Measurements from ENCODE around the gene TET1.
"Not testable (repeated sequence)": the region's sequence is repeated elsewhere in the genome, so short reads cannot be mapped to it uniquely, and the experiment has no call there.

Gene TET1

DNA sequence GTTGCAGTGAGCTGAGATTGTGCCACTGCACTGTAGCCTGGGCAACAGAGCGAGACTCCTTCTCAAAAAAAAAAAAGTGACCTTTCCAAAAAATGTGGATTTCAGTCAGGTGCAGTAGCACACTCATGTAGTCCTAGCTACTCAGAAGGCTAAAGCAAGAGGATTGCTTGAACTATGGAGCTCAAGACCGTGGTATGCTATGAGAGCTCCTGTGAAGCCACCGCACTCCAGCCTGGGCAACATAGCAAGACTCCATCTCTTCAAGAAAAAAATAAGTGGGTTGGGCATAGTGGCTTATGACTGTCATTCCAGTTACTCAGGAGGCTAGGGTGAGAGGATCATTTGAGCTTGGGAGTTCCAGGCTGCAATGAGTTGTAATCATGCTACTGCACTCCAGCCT lies 51.1 kb downstream of the TET1 start:
- TF ChIP-seq, protein P1, sequence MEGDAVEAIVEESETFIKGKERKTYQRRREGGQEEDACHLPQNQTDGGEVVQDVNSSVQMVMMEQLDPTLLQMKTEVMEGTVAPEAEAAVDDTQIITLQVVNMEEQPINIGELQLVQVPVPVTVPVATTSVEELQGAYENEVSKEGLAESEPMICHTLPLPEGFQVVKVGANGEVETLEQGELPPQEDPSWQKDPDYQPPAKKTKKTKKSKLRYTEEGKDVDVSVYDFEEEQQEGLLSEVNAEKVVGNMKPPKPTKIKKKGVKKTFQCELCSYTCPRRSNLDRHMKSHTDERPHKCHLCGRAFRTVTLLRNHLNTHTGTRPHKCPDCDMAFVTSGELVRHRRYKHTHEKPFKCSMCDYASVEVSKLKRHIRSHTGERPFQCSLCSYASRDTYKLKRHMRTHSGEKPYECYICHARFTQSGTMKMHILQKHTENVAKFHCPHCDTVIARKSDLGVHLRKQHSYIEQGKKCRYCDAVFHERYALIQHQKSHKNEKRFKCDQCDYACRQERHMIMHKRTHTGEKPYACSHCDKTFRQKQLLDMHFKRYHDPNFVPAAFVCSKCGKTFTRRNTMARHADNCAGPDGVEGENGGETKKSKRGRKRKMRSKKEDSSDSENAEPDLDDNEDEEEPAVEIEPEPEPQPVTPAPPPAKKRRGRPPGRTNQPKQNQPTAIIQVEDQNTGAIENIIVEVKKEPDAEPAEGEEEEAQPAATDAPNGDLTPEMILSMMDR (IDR thresholded peaks at IDR 0.05; ENCODE audit: borderline replicate concordance, insufficient read depth, low read depth, low read length) = no peak
- no peak overlapping the region for H3K4me3 ChIP-seq (ENCODE audit: low read depth, low read length)

DNA sequence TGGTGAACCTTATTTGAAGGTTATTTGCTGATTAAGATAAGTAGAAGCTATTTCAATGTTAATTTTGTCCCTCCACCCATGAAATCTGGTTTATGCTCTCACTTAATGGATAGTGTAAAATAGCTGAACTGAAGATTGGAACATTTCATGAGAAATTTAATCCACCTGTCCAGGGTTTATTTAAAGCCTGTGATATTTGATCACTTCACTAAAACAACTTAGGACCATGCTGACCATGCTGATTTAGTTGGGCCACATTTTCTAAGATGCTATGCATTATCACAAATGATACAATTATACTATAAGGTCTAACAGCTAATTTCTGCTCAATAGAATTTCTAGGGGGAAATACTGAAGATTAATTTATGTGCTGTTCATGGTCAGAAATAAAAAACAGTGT lies 53.8 kb downstream of the TET1 start:
- not testable (repeated sequence) for H3K4me3 ChIP-seq (ENCODE audit: low read depth, low read length)

DNA sequence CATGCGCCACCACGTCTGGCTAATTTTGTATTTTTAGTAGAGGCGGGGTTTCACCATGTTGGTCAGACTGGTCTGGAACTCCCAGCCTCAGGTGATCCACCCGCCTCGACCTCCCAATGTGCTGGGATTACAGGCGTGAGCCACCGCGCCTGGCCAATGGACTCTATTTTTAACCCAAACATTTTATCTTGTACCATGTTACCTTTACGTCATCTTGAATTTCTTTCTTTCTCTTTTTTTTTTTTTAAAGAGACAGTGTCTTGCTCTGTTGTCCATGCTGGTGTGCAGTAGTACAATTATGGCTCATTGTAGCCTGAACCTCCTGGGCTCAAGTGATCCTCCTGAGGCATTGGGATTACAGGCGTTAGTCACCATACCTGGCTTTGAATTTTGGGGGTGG lies 57.6 kb downstream of the TET1 start:
- not testable (repeated sequence) for H3K4me3 ChIP-seq (ENCODE audit: low read depth, low read length)

DNA sequence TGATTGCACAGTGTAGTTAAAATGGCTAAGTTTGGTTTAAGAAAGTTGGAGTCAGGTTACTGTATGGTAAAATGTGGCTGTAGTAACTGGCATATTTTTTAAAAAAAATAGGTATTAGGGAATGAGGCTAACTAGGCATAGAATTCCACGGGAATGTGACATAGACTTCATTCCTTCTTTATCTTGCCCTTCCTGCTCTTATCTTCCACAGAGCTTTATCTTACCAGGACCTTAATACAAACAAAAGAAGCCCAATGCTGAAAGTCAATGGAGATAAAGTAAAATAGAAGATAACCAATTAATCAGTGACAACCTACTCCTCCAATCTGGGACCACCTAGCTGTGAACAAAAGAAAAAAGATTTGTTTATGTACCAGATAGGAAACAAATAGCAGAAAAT lies 58.1 kb downstream of the TET1 start:
- no peak overlapping the region for H3K4me3 ChIP-seq (ENCODE audit: low read depth, low read length)
- TF ChIP-seq, protein P1 (IDR thresholded peaks at IDR 0.05; ENCODE audit: borderline replicate concordance, insufficient read depth, low read depth, low read length) = no peak

DNA sequence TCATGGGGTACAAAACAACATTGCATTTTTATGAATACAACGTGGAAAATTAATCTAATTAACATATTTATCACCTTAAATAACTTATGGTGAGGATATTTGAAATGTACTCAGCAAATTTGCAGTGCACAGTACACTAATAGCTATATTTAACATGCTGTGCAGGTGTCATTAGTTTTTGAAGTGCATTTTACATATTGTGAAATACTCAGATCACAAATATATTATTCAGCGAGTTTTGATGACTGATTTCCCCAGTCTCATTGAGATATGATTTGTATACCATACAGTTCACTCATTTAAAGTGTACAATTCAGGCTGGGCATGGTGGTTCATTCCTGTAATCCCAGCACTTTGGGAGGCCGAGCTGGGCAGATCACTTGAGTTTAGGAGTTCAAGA lies 59.5 kb downstream of the TET1 start:
- no peak overlapping the region for H3K4me3 ChIP-seq (ENCODE audit: low read depth, low read length)
- TF ChIP-seq, protein P1 (IDR thresholded peaks at IDR 0.05; ENCODE audit: borderline replicate concordance, insufficient read depth, low read depth, low read length) = no peak

DNA sequence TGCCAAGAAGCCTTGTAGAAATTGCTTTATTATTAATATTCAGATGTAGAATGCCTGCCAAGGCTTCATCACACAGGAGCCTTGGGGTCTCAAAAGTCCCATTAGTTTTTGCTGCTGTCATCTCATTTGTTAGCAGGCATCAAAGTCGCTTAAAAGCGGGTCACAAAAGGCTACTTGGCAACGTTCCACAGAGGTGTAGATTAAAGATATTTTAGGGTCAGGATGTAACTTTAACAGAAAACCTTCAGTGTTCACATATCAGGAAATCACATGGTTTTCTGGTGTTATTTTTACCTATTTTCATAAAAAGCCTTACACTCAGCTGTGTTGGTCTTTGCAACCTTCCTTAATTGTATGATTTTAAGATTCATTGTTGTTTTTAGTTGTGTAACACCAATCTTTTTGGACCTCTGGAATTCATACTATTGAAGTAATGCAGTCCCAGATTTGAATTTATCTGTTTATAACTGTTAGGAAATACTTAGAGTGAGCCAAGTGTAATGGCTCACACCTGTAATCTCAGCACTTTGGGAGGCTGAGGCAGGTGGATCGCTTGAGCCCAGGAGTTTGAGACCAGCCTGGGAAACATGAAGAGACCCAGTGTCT lies 65.3 kb downstream of the TET1 start:
- TF ChIP-seq, protein P1 (IDR thresholded peaks at IDR 0.05; ENCODE audit: borderline replicate concordance, insufficient read depth, low read depth, low read length) = no peak
- peak overlapping the region; percentile 16 for H3K4me3 ChIP-seq (ENCODE audit: low read depth, low read length)

DNA sequence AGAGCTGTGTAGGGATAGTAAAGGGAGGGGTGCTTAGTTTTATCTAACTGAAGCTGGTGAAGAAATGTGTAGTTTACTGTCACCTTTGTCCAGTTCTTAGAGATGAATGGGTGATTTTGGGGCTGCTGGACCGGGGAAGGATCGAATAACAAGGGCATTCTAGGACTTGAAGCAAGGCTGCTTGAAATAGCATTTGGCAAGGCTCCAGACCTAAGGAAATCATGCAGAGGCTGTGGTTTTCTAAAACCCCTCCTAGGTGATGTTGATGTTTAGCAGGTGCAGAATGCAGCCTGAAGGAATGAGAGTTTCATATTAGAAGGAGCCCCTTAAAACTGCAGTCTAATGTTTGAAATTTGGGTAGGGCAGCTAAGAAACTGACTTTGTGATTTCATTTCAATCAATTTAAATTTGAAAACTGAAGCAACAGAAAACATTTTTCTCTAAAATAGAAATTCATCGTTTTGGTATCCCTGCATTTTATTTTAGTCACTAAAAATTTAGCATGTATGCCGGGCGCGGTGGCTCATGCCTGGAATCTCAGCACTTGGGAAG lies 68.5 kb downstream of the TET1 start:
- TF ChIP-seq, protein P1 (IDR thresholded peaks at IDR 0.05; ENCODE audit: borderline replicate concordance, insufficient read depth, low read depth, low read length) = no peak
- H3K4me3 ChIP-seq (ENCODE audit: low read depth, low read length) = no peak overlapping the region

DNA sequence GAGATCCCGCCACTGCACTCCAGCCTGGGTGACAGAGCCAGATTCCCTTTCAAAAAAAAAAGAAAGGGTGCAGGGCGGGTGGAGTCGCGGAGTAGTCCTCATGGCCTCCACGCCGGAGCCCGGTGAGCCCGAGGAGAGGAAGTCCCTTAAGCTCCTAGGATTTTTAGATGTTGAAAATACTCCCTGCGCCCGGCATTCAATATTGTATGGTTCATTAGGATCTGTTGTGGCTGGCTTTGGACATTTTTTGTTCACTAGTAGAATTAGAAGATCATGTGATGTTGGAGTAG lies 72.1 kb downstream of the TET1 start:
- not testable (repeated sequence) for H3K4me3 ChIP-seq (ENCODE audit: low read depth, low read length)

DNA sequence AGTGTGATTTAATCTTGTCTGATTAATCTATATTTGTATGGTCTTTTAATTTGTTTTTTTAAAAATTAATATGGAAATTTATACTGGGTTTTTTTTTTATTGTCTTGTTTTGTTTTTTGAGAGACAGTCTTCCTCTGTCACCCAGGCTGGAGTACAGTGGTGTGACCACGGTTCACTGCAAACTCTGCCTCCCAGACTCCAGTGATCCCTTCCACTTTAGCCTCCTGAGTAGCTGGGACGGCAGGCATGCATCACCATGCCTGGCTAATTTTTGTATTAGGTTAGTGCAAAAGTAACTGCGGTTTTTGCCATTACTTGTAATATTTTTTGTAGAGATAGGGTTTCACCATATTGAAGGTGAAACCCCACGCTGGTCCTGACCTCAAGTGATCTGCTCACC lies 73.1 kb downstream of the TET1 start:
- TF ChIP-seq, protein P1 (IDR thresholded peaks at IDR 0.05; ENCODE audit: borderline replicate concordance, insufficient read depth, low read depth, low read length) = no peak

More for the DNA sequence above, 73.1 kb downstream of the TET1 start:
- H3K4me3 ChIP-seq (ENCODE audit: low read depth, low read length) = no peak overlapping the region

All from GM12875 (cell line).